H1 (cell line): Measurements from ENCODE around the gene LMX1A. TPM values are rescaled to one million over a fixed set of nuclear protein-coding genes. Genes with fewer than 3 reads are reported as not detected.

Experiments
- CTCF ChIA-PET: fragments of 300-600 bp; sonication (Branson Sonifier 250); formaldehyde crosslinking; loops from one replicate; lab custom pipeline; 2021; ENCODE audit not compliant: partially characterized antibody; lab: Charles Lee
- POLR2A ChIA-PET: fragments of 300-600 bp; sonication (Branson Sonifier 250); formaldehyde crosslinking; loops from one replicate; lab custom pipeline; 2021; ENCODE audit warnings: inconsistent platforms; ENCODE audit not compliant: partially characterized antibody; lab: Charles Lee
- DNase-seq, 2 experiments: peaks; one replicate each; pipeline versions ENCODE4 v3.0.0 to v3.0.0-alpha.2; 2010 to 2022; ENCODE audit warnings: low spot score in 2 of 2, low read depth in 1 of 2, mixed read lengths in 1 of 2
- FAIRE-seq: peaks from 2 replicates; lab custom pipeline; 2011; peaks lifted over from hg19 to GRCh38; lab: Jason Lieb, UNC
- H2AFZ ChIP-seq: 2 replicates; pipeline ENCODE4 v1.8.1; 2012; ENCODE audit warnings: low read length, inconsistent platforms
- H2AK5ac ChIP-seq: 2 replicates; pipeline ENCODE4 v1.6.1; 2013; ENCODE audit warnings: low read depth, low read length
- H2BK120ac ChIP-seq: replicated peaks from 2 replicates; pipeline ENCODE3; 2013; ENCODE audit warnings: low read depth, low read length, inconsistent platforms
- H2BK12ac ChIP-seq: 2 replicates; pipeline ENCODE4 v1.6.1; 2013; ENCODE audit warnings: low read depth, low read length
- H2BK15ac ChIP-seq: 2 replicates; pipeline ENCODE4 v1.6.1; 2013; ENCODE audit warnings: low read length
- H2BK20ac ChIP-seq: 2 replicates; pipeline ENCODE4 v1.6.1; 2013; ENCODE audit warnings: low read length
- H2BK5ac ChIP-seq: 2 replicates; pipeline ENCODE4 v1.6.1; 2013; ENCODE audit warnings: low read depth, low read length
- H3K14ac ChIP-seq: 2 replicates; pipeline ENCODE4 v1.6.1; 2013; ENCODE audit warnings: inconsistent platforms; ENCODE audit not compliant: insufficient read length
- H3K18ac ChIP-seq: 2 replicates; pipeline ENCODE4 v1.6.1; 2013; ENCODE audit warnings: low read length; ENCODE audit errors: extremely low read depth
- H3K23ac ChIP-seq: 2 replicates; pipeline ENCODE4 v1.6.1; 2013; ENCODE audit warnings: inconsistent platforms; ENCODE audit not compliant: insufficient read length
- H3K23me2 ChIP-seq: 2 replicates; pipeline ENCODE4 v1.6.1; 2013; ENCODE audit warnings: low read depth, low read length
- H3K27ac ChIP-seq: 2 replicates; pipeline ENCODE4 v1.6.1; 2011; ENCODE audit warnings: low read depth, low read length, inconsistent platforms
- H3K27me3 ChIP-seq, 4 experiments: replicated peaks in 1 of 4; 1 replicate in 1 of 4; 2 replicates in 3 of 4; pipeline versions ENCODE4 v1.6.1 to v1.8.1; 2011 to 2013; ENCODE audit warnings: low read length in 3 of 4, mild to moderate bottlenecking in 3 of 4, inconsistent platforms in 2 of 4, mixed read lengths in 2 of 4, moderate library complexity in 1 of 4; ENCODE audit not compliant: control insufficient read depth in 3 of 4, insufficient read depth in 3 of 4; ENCODE audit errors: extremely low read depth in 1 of 4
- H3K36me3 ChIP-seq, 4 experiments: 2 replicates each; pipeline versions ENCODE4 v1.6.1 to v1.8.1; 2011 to 2013; ENCODE audit warnings: mild to moderate bottlenecking in 4 of 4, low read length in 3 of 4, moderate library complexity in 2 of 4, control low read depth in 1 of 4, inconsistent platforms in 1 of 4; ENCODE audit not compliant: insufficient read depth in 4 of 4, control insufficient read depth in 2 of 4
- H3K4ac ChIP-seq: replicated peaks from 2 replicates; pipeline ENCODE3; 2013; ENCODE audit warnings: low read length, low read depth, mixed read lengths, inconsistent platforms; ENCODE audit not compliant: insufficient read length
- H3K4me1 ChIP-seq, 4 experiments: replicated peaks in 1 of 4; 1 replicate in 1 of 4; 2 replicates in 3 of 4; pipeline versions ENCODE4 v1.6.1 to v1.8.1; 2011 to 2013; ENCODE audit warnings: low read length in 3 of 4, inconsistent platforms in 2 of 4, mixed read lengths in 1 of 4; ENCODE audit not compliant: insufficient read depth in 4 of 4, control insufficient read depth in 3 of 4
- H3K4me2 ChIP-seq, 2 experiments: 2 replicates each; pipeline versions ENCODE4 v1.6.1 to v1.8.1; 2011 to 2013; ENCODE audit warnings: low read depth in 2 of 2, low read length in 2 of 2, control low read depth in 1 of 2, inconsistent platforms in 1 of 2, mild to moderate bottlenecking in 1 of 2; ENCODE audit not compliant: insufficient read depth in 1 of 2
- H3K4me3 ChIP-seq, 4 experiments: fragments of 200-600, 300-600 bp in 1 of 4; sonication (generic), shearing (Covaris generic), sonication (Bioruptor Twin) in 1 of 4; 2 replicates each; pipeline versions ENCODE4 v1.5.1 to v1.8.1; 2011 to 2016; ENCODE audit warnings: low read length in 4 of 4, low read depth in 3 of 4, control low read depth in 2 of 4, inconsistent platforms in 2 of 4, mild to moderate bottlenecking in 2 of 4, mixed read lengths in 1 of 4, moderate library complexity in 1 of 4; ENCODE audit not compliant: insufficient read depth in 2 of 4; ENCODE audit errors: extremely low read depth in 1 of 4
- H3K56ac ChIP-seq: replicated peaks from 2 replicates; pipeline ENCODE3; 2013; ENCODE audit warnings: low read depth, mild to moderate bottlenecking, mixed read lengths, low read length, inconsistent platforms; ENCODE audit not compliant: insufficient read length
- H3K79me1 ChIP-seq: 2 replicates; pipeline ENCODE4 v1.6.1; 2013; ENCODE audit warnings: low read depth, low read length, control low read depth
- H3K79me2 ChIP-seq, 2 experiments: 2 replicates each; pipeline versions ENCODE4 v1.6.1 to v1.8.1; 2012 to 2013; ENCODE audit warnings: low read length in 2 of 2, mild to moderate bottlenecking in 2 of 2, inconsistent platforms in 1 of 2; ENCODE audit not compliant: insufficient read depth in 2 of 2, control insufficient read depth in 1 of 2
- H3K9ac ChIP-seq, 4 experiments: replicated peaks in 1 of 4; 1 replicate in 1 of 4; 2 replicates in 3 of 4; pipeline versions ENCODE4 v1.6.1 to v1.8.1; 2011 to 2013; ENCODE audit warnings: low read depth in 3 of 4, low read length in 3 of 4, control low read depth in 2 of 4, mild to moderate bottlenecking in 2 of 4, moderate library complexity in 2 of 4, inconsistent platforms in 1 of 4; ENCODE audit errors: extremely low read depth in 1 of 4
- H3K9me3 ChIP-seq, 2 experiments: 2 replicates each; pipeline versions ENCODE4 v1.6.1 to v1.8.1; 2012 to 2013; ENCODE audit warnings: mild to moderate bottlenecking in 2 of 2, moderate library complexity in 2 of 2, control low read depth in 1 of 2, inconsistent platforms in 1 of 2, low read depth in 1 of 2, low read length in 1 of 2, mixed read lengths in 1 of 2; ENCODE audit not compliant: insufficient read depth in 2 of 2
- H4K20me1 ChIP-seq, 2 experiments: replicated peaks in 1 of 2; 2 replicates each; pipeline versions ENCODE3 to v1.8.1; 2011 to 2013; ENCODE audit warnings: inconsistent platforms in 2 of 2, low read length in 2 of 2, mild to moderate bottlenecking in 1 of 2; ENCODE audit not compliant: insufficient read depth in 2 of 2, control insufficient read depth in 1 of 2
- H4K5ac ChIP-seq: 2 replicates; pipeline ENCODE4 v1.6.1; 2013; ENCODE audit warnings: low read length, low read depth, mixed read lengths, inconsistent platforms; ENCODE audit not compliant: insufficient read length
- H4K8ac ChIP-seq: 2 replicates; pipeline ENCODE4 v1.8.0; 2013; ENCODE audit warnings: mild to moderate bottlenecking, moderate library complexity, low read length, inconsistent platforms; ENCODE audit not compliant: insufficient read depth; ENCODE audit errors: extremely low read depth
- H4K91ac ChIP-seq: replicated peaks from 2 replicates; pipeline ENCODE3; 2013; ENCODE audit warnings: low read length, mixed read lengths, inconsistent platforms; ENCODE audit not compliant: insufficient read length
- BACH1 ChIP-seq: IDR thresholded peaks from 2 replicates; pipeline ENCODE4 v1.6.1; 2012; ENCODE audit warnings: low read length, improper control_type of control experiment
- CBX5 ChIP-seq: fragments of 300-800, 300-1000 bp; sonication (generic); IDR thresholded peaks from 2 replicates; pipeline ENCODE4 v1.7.1; 2016; ENCODE audit warnings: antibody characterized with exemption, low read length, low read depth
- CREB1 ChIP-seq: IDR thresholded peaks from 2 replicates; pipeline ENCODE4 v1.6.1; 2012; ENCODE audit warnings: inconsistent platforms
- FOSL1 ChIP-seq: IDR thresholded peaks from 2 replicates; pipeline ENCODE4 v1.6.1; 2011; ENCODE audit warnings: mild to moderate bottlenecking, low read depth, low read length, moderate library complexity; ENCODE audit not compliant: insufficient read depth
- KDM4A ChIP-seq: IDR thresholded peaks from one replicate; pipeline ENCODE4 v1.7.1; 2012; ENCODE audit warnings: low read depth, mild to moderate bottlenecking, moderate library complexity, low read length, inconsistent platforms; ENCODE audit not compliant: severe bottlenecking
- POLR2A ChIP-seq, 2 experiments: IDR thresholded peaks; 1 replicate in 1 of 2; 2 replicates in 1 of 2; pipeline ENCODE4 v1.6.1; 2011; ENCODE audit warnings: low read depth in 2 of 2, low read length in 2 of 2, mild to moderate bottlenecking in 2 of 2; ENCODE audit errors: control extremely low read depth in 1 of 2
- RBBP5 ChIP-seq: IDR thresholded peaks from 2 replicates; pipeline ENCODE4 v1.7.1; 2012; ENCODE audit warnings: low read depth, mild to moderate bottlenecking, inconsistent platforms, low read length, moderate library complexity, borderline replicate concordance
- SUZ12 ChIP-seq: fragments of 200-600 bp; sonication (generic); IDR thresholded peaks from 2 replicates; pipeline ENCODE4 v1.6.1; 2012; ENCODE audit warnings: mild to moderate bottlenecking, inconsistent platforms, low read length, moderate library complexity, mixed read lengths
- WGBS, 2 experiments: shearing (Covaris generic) in 1 of 2; methylation state at CpG; one replicate each; pipeline versions ENCODE4 v1.1.6 to v1.1.7; 2013 to 2015; ENCODE audit warnings: low lambda C conversion rate in 2 of 2, mixed read lengths in 2 of 2, inconsistent platforms in 1 of 2, low coverage in 1 of 2, missing lambda C conversion rate in 1 of 2; ENCODE audit not compliant: insufficient replicate concordance in 2 of 2, insufficient coverage in 1 of 2, insufficient read length in 1 of 2; ENCODE audit errors: extremely low coverage in 1 of 2, missing lambda C conversion rate in 1 of 2; 5-methylcytosine and 5-hydroxymethylcytosine counted together
- polyA plus RNA-seq, 7 experiments: library from polyadenylated mRNA; depleted of rRNA in 3 of 7; stranded (reverse) in 5 of 7; unstranded in 2 of 7; fragments of >200 nt in 5 of 7; fragments of 200-250 nt in 2 of 7; gene quantifications; 1 replicate in 5 of 7; 2 replicates in 1 of 7; 4 replicates in 1 of 7; pipeline versions ENCODE4 v1.2.1 to v1.2.3, GENCODE V29; 2011 to 2013; ENCODE audit warnings: missing spikeins in 2 of 7, mixed read lengths in 2 of 7
- total RNA-seq: library from RNA; stranded (reverse); fragmentation: NEBNext Ultra II Directional; extraction: Animal tissue kit (Norgen Biotek cat#: 25700); gene quantifications from 2 replicates; pipeline ENCODE4 v1.2.1, GENCODE V29; 2021
- TF ChIP-seq, protein P1 (sequence below): IDR thresholded peaks from 2 replicates; pipeline ENCODE4 v1.6.1; 2012; ENCODE audit warnings: inconsistent platforms
- TF ChIP-seq, protein P2 (sequence below): IDR thresholded peaks from 2 replicates; pipeline ENCODE4 v1.6.1; 2012; ENCODE audit warnings: inconsistent platforms

The LMX1A gene
- total and polyA plus RNA-seq, 2 of the 8 experiments (the other 6 are each of a cell fraction or from before 2014, with no cell fraction given) = not detected

DNA sequence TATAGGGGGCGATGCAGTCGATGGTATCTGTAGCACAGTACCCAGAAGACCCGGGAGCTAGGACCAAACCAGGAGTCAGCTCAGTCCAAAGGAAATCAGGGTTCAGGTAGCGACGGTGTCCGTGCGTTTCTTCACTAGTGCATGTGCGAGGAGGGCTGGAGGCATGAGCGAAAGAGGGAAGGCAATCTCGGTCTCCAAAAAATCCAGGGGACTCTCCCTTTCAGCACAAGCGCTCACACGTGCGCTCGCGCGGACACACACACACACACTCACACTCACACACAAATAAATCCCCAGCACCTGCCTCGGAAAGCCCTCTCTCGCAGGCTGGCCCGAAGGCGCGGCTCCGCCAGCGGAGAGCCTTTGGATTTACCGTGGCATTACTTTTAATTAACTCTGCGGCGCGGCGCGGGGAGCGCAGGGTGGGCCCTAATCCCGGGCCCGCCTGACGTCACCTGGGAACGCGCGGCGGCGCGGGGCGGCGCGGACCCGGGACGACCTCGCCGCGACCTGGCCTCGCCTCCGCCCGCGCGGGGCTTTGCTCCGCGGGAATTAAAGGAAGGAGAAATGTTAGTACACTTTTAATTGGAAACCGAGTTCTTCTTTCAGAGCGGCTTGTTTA lies 121.2 kb downstream of the LMX1A start:
- H3K79me1 ChIP-seq = no peaks in the 10 kb centered on the region
- no peak overlapping the region for H4K5ac ChIP-seq
- no peak overlapping the region for H2BK20ac ChIP-seq
- no peak overlapping the region for H4K91ac ChIP-seq
- FAIRE-seq (no peak), DNase-seq (peak in 1 of 2 experiments; percentile 66)
- ChIA-PET POLR2A (interaction anchor here (1.4 kb wide), 1 partner anchor 19 kb away, joined by 3 read pairs; no protein-coding TSS in a partner anchor), CTCF (interaction anchor here (0.6 to 1.0 kb wide), 9 partner anchors 9 to 162 kb away, joined by 3 to 4 read pairs (median 3); no protein-coding TSS in a partner anchor)
- TF ChIP-seq KDM4A (peak; percentile 85), CBX5 (no peak), BACH1 (0 out of 2 replicates have a peak, but pooled peaks have one; percentile 28), RBBP5 (peak; percentile 68; the same call in 1 of the 2 replicates), CREB1 (peak; percentile 22; the same call in 1 of the 2 replicates), POLR2A (IDR thresholded peaks at IDR 0.05; ENCODE audit: control extremely low read depth in 1 of 2, low read depth in 2 of 2, low read length in 2 of 2) (no peak), SUZ12 (peak; percentile 73), FOSL1 (no peak)
- TF ChIP-seq, protein P1, sequence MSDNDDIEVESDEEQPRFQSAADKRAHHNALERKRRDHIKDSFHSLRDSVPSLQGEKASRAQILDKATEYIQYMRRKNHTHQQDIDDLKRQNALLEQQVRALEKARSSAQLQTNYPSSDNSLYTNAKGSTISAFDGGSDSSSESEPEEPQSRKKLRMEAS = peak; percentile 73
- TF ChIP-seq, protein P2, sequence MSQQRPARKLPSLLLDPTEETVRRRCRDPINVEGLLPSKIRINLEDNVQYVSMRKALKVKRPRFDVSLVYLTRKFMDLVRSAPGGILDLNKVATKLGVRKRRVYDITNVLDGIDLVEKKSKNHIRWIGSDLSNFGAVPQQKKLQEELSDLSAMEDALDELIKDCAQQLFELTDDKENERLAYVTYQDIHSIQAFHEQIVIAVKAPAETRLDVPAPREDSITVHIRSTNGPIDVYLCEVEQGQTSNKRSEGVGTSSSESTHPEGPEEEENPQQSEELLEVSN = peak; percentile 52
- H3K23me2 ChIP-seq = peaks cover 8% of the 10 kb centered on the region; the same call in 1 of the 2 replicates
- H3K4me3 ChIP-seq = peak overlapping the region; percentile 52 to 72 (median 54)
- no peak overlapping the region for H2BK5ac ChIP-seq
- no peak overlapping the region for H2BK15ac ChIP-seq
- no peaks in the 10 kb centered on the region for H3K36me3 ChIP-seq
- 2% methylated on average over 55 of the region's 56 CpGs; no CpG with 5 or more reads in 1 of the 2 experiments for WGBS, 2 experiments
- no peak overlapping the region for H3K4ac ChIP-seq
- H2AFZ ChIP-seq = peak overlapping the region; percentile 20; the same call in 1 of the 2 replicates
- no peaks in the 10 kb centered on the region for H3K9me3 ChIP-seq
- H4K20me1 ChIP-seq = no peaks in the 10 kb centered on the region
- H3K27ac ChIP-seq = no peak overlapping the region
- no peaks in the 10 kb centered on the region for H3K79me2 ChIP-seq
- H3K9ac ChIP-seq = peak overlapping the region in 1 of 4 experiments; percentile 27; a peak in 1 of 7 replicates
- no peak overlapping the region for H2BK12ac ChIP-seq
- no peak overlapping the region for H3K56ac ChIP-seq
- no peak overlapping the region for H3K14ac ChIP-seq
- peak overlapping the region; percentile 67 to 96 for H3K4me2 ChIP-seq
- H3K23ac ChIP-seq = no peak overlapping the region
- H2BK120ac ChIP-seq = no peak overlapping the region
- no peak overlapping the region for H2AK5ac ChIP-seq
- H3K4me1 ChIP-seq = peaks cover 0 to 6% (median 3%) of the 10 kb centered on the region in 4 experiments; a peak in 6 of 7 replicates
- H3K18ac ChIP-seq = 0 out of 2 replicates have a peak overlapping the region, but pooled peaks have one; percentile 6
- H3K27me3 ChIP-seq = peaks cover 13 to 58% (median 48%) of the 10 kb centered on the region in 4 experiments
- no peak overlapping the region for H4K8ac ChIP-seq
